Pancreas (tissue), 10 donors: ENCODE data around the gene LARP4B. TPM values are rescaled to one million over a fixed set of nuclear protein-coding genes. Genes with fewer than 3 reads are reported as not detected.

Experiments used
- ATAC-seq, 4 donors: fragments of 200-7000 bp; cut with Tn5 transposase; one replicate each; pipeline versions ENCODE4 v1.8.0 to v1.9.1; 2020; ENCODE audit warnings: mild to moderate bottlenecking in 4 of 4, moderate library complexity in 4 of 4
- DNase-seq, 6 donors: peaks; one replicate each; pipeline ENCODE4 v3.0.0-alpha.2; 2020
- FAIRE-seq: peaks from 2 replicates; lab custom pipeline; 2012; peaks lifted over from hg19 to GRCh38; lab: Jason Lieb, UNC
- H3K27ac ChIP-seq, 4 donors: fragments of 200-600 bp; sonication (generic); 1 replicate in 3 of 4; 2 replicates in 1 of 4; pipeline versions ENCODE4 v1.5.0 to v1.8.0; 2020
- H3K27me3 ChIP-seq, 4 donors: fragments of 200-600 bp; one replicate each; pipeline ENCODE4 v1.8.0; 2021
- H3K36me3 ChIP-seq, 3 donors: fragments of 200-600 bp; sonication (generic) in 1 of 3; one replicate each; pipeline versions ENCODE4 v1.5.0 to v1.8.0; 2020 to 2021
- H3K4me1 ChIP-seq, 3 donors: fragments of 200-600 bp; one replicate each; pipeline ENCODE4 v1.8.0; 2021
- H3K4me3 ChIP-seq, 4 donors: fragments of 200-600 bp; sonication (generic) in 2 of 4; one replicate each; pipeline versions ENCODE4 v1.5.0 to v1.8.0; 2020 to 2021
- H3K9me3 ChIP-seq, 4 donors: fragments of 200-600 bp; one replicate each; pipeline ENCODE4 v1.8.0; 2021
- WGBS, 2 donors: extraction: QIAGEN DNeasy Blood & Tissue Kit; methylation state at CpG; one replicate each; pipeline ENCODE4 v1.1.7; 2013; 5-methylcytosine and 5-hydroxymethylcytosine counted together
- intact Hi-C, 3 donors: fragments of 100-400 bp; cut with DNase I; formaldehyde crosslinking; loops; one replicate each; pipeline versions ENCODE4 v1.11.1 to v1.14.2; 2022
- polyA plus RNA-seq, 2 donors: library from polyadenylated mRNA; stranded (reverse); fragments of 200-250 nt; gene quantifications; one replicate each; pipeline ENCODE4 v1.2.3, GENCODE V29; 2013
- total RNA-seq, 6 donors: library from RNA; stranded (reverse); fragmentation: NEBNext Ultra II Directional in 4 of 6; extraction: Animal tissue kit (Norgen Biotek cat#: 25700) in 4 of 6; gene quantifications; one replicate each; pipeline versions ENCODE4 v1.2.1 to v1.2.4, GENCODE V29; 2021 to 2023
- TF ChIP-seq, protein P1 (sequence below), 4 donors: fragments of 200-600 bp; sonication (generic) in 3 of 4; IDR thresholded peaks; one replicate each; pipeline versions ENCODE4 v1.5.0 to v1.8.0; 2021; ENCODE audit warnings: antibody characterized with exemption in 4 of 4
- donor health status: healthy with polysubstance abuse.
- donor health status: DM: no; HTN: no; CAD: no; lungs with moderate emphysema.
- donor health status: DM: no; HTN: no; CAD: no.
- donor health status: control.
- donor health status: control.
- donor health status: Bipolar disorder and iron deficiency.
- donor health status: DM: yes; HTN: yes; CAD: no.
- donor health status: DM: no; HTN: no; CAD: no.
- donor health status: DM: no; HTN: no; CAD: no.
- donor health status: DM: yes; HTN: yes; CAD: no.

LARP4B gene
- total and polyA plus RNA-seq, 8 donors, result 10.1 to 53.3 (median 32.2) TPM

DNA sequence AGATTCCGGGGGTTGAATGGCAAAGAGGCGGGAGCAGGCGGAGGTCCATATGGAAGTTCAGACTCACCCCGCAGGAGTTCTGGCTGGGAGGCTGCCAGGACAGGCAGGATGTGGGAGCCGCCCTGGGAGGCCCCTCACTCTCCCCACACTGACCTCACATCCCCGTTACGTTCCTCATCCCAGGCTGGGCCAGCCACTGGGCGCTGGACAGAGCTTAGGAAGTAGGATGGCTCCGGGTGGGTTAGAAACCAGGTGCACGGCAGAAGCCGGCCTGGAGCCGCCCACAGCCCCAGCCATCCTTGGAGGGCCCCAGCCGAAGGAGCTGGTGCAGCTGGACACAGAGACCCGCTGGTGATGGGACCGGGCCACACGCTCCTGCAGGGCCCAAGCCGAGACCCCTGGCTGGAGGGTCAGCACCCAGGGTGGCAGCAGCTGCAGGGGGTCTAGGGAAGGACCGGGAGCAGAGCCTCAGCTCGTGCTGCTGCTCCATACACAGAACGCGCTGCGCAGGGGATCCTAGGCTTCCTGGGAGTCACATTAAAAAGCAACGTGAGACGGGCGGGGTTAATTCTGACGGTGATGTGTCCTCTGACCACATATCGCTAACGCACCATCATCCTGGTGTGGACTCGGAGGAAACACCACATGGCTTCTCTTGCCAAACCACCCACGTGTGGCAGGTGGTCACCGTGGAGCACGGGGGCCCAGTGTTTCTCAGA, 143.4 kb downstream of the LARP4B start:
- ATAC-seq (no peak), DNase-seq (peak in 2 of 6 donors; percentile 46 to 72), FAIRE-seq (no peak)
- no peak overlapping the region for H3K4me3 ChIP-seq
- WGBS, 2 donors, result 88 to 94% methylated on average over 31 to 32 of the region's 32 CpGs
- TF ChIP-seq, protein P1, sequence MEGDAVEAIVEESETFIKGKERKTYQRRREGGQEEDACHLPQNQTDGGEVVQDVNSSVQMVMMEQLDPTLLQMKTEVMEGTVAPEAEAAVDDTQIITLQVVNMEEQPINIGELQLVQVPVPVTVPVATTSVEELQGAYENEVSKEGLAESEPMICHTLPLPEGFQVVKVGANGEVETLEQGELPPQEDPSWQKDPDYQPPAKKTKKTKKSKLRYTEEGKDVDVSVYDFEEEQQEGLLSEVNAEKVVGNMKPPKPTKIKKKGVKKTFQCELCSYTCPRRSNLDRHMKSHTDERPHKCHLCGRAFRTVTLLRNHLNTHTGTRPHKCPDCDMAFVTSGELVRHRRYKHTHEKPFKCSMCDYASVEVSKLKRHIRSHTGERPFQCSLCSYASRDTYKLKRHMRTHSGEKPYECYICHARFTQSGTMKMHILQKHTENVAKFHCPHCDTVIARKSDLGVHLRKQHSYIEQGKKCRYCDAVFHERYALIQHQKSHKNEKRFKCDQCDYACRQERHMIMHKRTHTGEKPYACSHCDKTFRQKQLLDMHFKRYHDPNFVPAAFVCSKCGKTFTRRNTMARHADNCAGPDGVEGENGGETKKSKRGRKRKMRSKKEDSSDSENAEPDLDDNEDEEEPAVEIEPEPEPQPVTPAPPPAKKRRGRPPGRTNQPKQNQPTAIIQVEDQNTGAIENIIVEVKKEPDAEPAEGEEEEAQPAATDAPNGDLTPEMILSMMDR (IDR thresholded peaks at IDR 0.05), result no peak
- H3K4me1 ChIP-seq, result no peaks in the 10 kb centered on the region
- intact Hi-C loops, result loop anchor here in 1 of 3 donors (5.0 kb wide), 1 partner anchor 276 kb away; no protein-coding TSS in a partner anchor
- H3K27ac ChIP-seq, result no peak overlapping the region
- no peaks in the 10 kb centered on the region for H3K9me3 ChIP-seq
- H3K36me3 ChIP-seq, result no peaks in the 10 kb centered on the region
- H3K27me3 ChIP-seq, result no peaks in the 10 kb centered on the region

DNA sequence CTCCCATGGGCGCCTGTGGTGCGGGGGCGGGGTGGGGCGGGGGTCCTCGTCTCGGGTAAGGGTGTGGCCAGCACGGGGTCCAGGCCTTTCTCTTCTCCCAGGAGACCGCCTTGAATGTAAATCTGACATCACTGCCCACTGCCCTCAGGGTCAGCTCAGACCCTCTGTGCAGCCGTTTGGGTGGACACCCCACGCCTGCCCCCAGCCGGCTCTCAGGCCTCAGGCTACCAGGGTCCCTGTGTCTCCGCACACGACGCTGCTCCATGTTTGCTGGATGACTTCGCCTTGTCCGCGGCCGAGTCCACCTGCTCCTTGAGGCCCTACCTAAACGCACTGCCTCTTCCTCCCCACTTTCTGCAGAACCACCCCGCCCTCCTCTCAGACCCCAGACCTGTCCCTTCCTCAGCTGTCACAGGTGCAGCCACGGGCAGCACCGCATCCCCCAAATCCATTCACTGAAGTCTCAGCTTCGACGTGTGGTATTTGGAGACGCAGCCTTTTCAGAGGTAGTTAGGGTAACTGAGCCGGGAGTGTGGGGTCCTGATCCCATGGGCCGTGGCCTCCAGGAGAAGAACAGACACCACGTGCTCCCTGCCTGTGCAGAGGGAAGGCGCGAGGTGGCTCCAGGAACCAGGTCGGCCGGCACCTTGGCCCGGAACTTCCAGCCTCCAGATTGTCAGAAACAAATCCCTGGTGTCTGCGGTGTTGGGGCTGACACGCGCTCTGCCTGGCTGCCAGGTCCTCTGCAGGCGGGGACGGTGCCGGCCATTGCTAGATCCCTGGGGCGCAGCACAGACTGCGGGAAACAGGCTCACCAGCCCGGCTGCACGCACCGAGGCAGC, 144.7 kb downstream of the LARP4B start:
- FAIRE-seq, result no peak
- WGBS, 2 donors, result 93 to 97% methylated on average over 44 of the region's 44 CpGs
- intact Hi-C loops, result loop anchor here in 1 of 3 donors (5.0 kb wide), 1 partner anchor 275 kb away; no protein-coding TSS in a partner anchor

GRCh38 chr10:785861-786214, 145.7 kb downstream of the LARP4B start:
- H3K9me3 ChIP-seq, result no peaks in the 10 kb centered on the region
- no peaks in the 10 kb centered on the region for H3K27me3 ChIP-seq
- TF ChIP-seq, protein P1 (IDR thresholded peaks at IDR 0.05), result no peak
- no peaks in the 10 kb centered on the region for H3K36me3 ChIP-seq
- H3K4me1 ChIP-seq, result no peaks in the 10 kb centered on the region
- 92 to 95% methylated on average over 15 of the region's 15 CpGs for WGBS, 2 donors
- FAIRE-seq (no peak), ATAC-seq (no peak), DNase-seq (peak in 1 of 6 donors; percentile 58)
- intact Hi-C loops, result loop anchor here in 1 of 3 donors (5.0 kb wide), 1 partner anchor 274 kb away; no protein-coding TSS in a partner anchor
- no peak overlapping the region for H3K27ac ChIP-seq
- H3K4me3 ChIP-seq, result no peak overlapping the region

More for the DNA sequence above, 144.7 kb downstream of the LARP4B start:
- ATAC-seq, result no peak
- Histone ChIP-seq H3K27me3 (no peaks in the 10 kb centered on the region), H3K4me1 (no peaks in the 10 kb centered on the region), H3K36me3 (no peaks in the 10 kb centered on the region), H3K9me3 (no peaks in the 10 kb centered on the region), H3K4me3 (no peak overlapping the region), H3K27ac (no peak overlapping the region)
- TF ChIP-seq, protein P1 (IDR thresholded peaks at IDR 0.05), result no peak
- peak in 2 of 6 donors; percentile 48 to 72 for DNase-seq

- DNase-seq (peak in 1 of 6 donors; percentile 71), ATAC-seq (peak in 3 of 4 donors; percentile 49 to 63 (median 54)), FAIRE-seq (no peak)
- no peaks in the 10 kb centered on the region for H3K27me3 ChIP-seq
- H3K27ac ChIP-seq, result peak overlapping the region in 1 of 4 donors; percentile 10
- H3K4me1 ChIP-seq, result no peaks in the 10 kb centered on the region
- intact Hi-C loops, result loop anchor here in 1 of 3 donors (5.0 kb wide), 1 partner anchor 273 kb away; no protein-coding TSS in a partner anchor
- 49 to 58% methylated on average over 31 to 32 of the region's 32 CpGs for WGBS, 2 donors
- no peaks in the 10 kb centered on the region for H3K36me3 ChIP-seq
- H3K9me3 ChIP-seq, result no peaks in the 10 kb centered on the region
- TF ChIP-seq, protein P1 (IDR thresholded peaks at IDR 0.05), result no peak
- H3K4me3 ChIP-seq, result peak overlapping the region in 3 of 4 donors; percentile 18 to 50 (median 33)
Observed at GRCh38 chr10:785089-785860, 146.2 kb downstream of the LARP4B start.
